ENCODE data around the gene PCSK5. TPM values are rescaled to one million over a fixed set of nuclear protein-coding genes. Genes with fewer than 3 reads are reported as not detected.

PCSK5 gene
- total RNA-seq, 1 donor from 2014 or later: 8.9 TPM

DNA sequence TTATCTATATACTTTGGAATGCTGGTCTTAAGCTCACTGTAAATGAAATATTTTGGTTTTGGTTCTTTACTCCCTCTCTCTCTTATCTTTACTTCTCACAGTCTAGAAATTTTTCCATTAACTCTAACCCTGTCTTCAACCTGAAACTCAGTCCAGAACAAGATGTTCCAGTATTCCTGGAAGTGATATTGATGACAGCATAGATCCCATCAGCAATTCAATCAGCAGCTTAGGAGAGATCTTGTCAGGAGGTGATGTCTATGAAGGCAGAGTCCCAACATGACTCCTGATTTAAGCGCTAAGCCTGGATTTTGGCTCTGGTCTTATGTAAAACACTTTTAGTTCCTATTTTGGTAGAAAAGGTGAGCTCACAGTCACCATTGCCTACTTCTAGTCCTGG, 451.1 kb downstream of the PCSK5 start:
- no peaks in the 10 kb centered on the region for H3K4me1 Mint-ChIP-seq (ENCODE audit: low read depth)
- H3K27ac Mint-ChIP-seq (ENCODE audit: unreplicated experiment): no peak overlapping the region
- peaks cover 22% of the 10 kb centered on the region for H3K27me3 Mint-ChIP-seq (ENCODE audit: low read depth)
- peaks cover 3% of the 10 kb centered on the region for H3K36me3 Mint-ChIP-seq (ENCODE audit: low read depth)
- H3K4me3 Mint-ChIP-seq (ENCODE audit: unreplicated experiment): no peak overlapping the region
- no peak for TF ChIP-seq CTCF (IDR thresholded peaks at IDR 0.05)
- H3K9me3 Mint-ChIP-seq (ENCODE audit: low read depth): peaks cover 8% of the 10 kb centered on the region
- DNase-seq (ENCODE audit: low spot score): no peak

- no peak overlapping the region for H3K4me3 Mint-ChIP-seq (ENCODE audit: unreplicated experiment)
- H3K36me3 Mint-ChIP-seq (ENCODE audit: low read depth): peaks cover 3% of the 10 kb centered on the region
- peaks cover 8% of the 10 kb centered on the region for H3K9me3 Mint-ChIP-seq (ENCODE audit: low read depth)
- no peak for DNase-seq (ENCODE audit: low spot score)
- peaks cover 22% of the 10 kb centered on the region for H3K27me3 Mint-ChIP-seq (ENCODE audit: low read depth)
- no peak for TF ChIP-seq CTCF (IDR thresholded peaks at IDR 0.05)
- H3K27ac Mint-ChIP-seq (ENCODE audit: unreplicated experiment): no peak overlapping the region
- no peaks in the 10 kb centered on the region for H3K4me1 Mint-ChIP-seq (ENCODE audit: low read depth)
Observed at GRCh38 chr9:76342201-76342600, 451.7 kb downstream of the PCSK5 start.

GRCh38 chr9:76342858-76343257, 452.4 kb downstream of the PCSK5 start:
- H3K27ac Mint-ChIP-seq (ENCODE audit: unreplicated experiment): no peak overlapping the region
- TF ChIP-seq CTCF (IDR thresholded peaks at IDR 0.05): no peak
- H3K27me3 Mint-ChIP-seq (ENCODE audit: low read depth): peaks cover 21% of the 10 kb centered on the region
- no peaks in the 10 kb centered on the region for H3K4me1 Mint-ChIP-seq (ENCODE audit: low read depth)
- H3K9me3 Mint-ChIP-seq (ENCODE audit: low read depth): peaks cover 8% of the 10 kb centered on the region
- H3K4me3 Mint-ChIP-seq (ENCODE audit: unreplicated experiment): no peak overlapping the region
- DNase-seq (ENCODE audit: low spot score): no peak
- H3K36me3 Mint-ChIP-seq (ENCODE audit: low read depth): peaks cover 3% of the 10 kb centered on the region

GRCh38 chr9:76349865-76350264, 459.4 kb downstream of the PCSK5 start:
- Mint-ChIP-seq H3K4me1 (ENCODE audit: low read depth) (no peaks in the 10 kb centered on the region), H3K4me3 (ENCODE audit: unreplicated experiment) (no peak overlapping the region), H3K9me3 (ENCODE audit: low read depth) (no peaks in the 10 kb centered on the region), H3K27ac (ENCODE audit: unreplicated experiment) (no peak overlapping the region), H3K36me3 (ENCODE audit: low read depth) (no peaks in the 10 kb centered on the region), H3K27me3 (ENCODE audit: low read depth) (peaks cover 8% of the 10 kb centered on the region)
- no peak for DNase-seq (ENCODE audit: low spot score)
- TF ChIP-seq CTCF (IDR thresholded peaks at IDR 0.05): no peak

DNA sequence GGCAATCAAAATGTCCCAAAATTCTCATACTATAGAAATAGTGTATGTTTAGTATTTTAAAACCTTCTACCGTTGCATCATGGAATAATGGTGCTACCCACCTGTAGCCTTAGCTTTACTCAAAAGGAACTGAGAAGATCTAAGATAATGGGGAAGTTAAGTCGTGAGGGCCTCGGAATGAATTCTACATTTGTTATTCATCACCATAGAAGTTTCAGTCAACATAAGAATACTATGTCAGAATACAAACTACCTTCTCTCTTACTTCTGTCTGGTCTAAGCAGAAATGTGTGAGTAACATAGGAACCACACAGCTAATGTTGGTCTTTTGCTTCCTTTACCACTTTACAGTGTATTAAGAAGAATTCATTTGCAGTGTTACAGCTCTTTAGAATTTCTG, 460.5 kb downstream of the PCSK5 start:
- DNase-seq (ENCODE audit: low spot score): no peak
- Mint-ChIP-seq H3K9me3 (ENCODE audit: low read depth) (no peaks in the 10 kb centered on the region), H3K27ac (ENCODE audit: unreplicated experiment) (no peak overlapping the region), H3K4me3 (ENCODE audit: unreplicated experiment) (no peak overlapping the region), H3K4me1 (ENCODE audit: low read depth) (no peaks in the 10 kb centered on the region), H3K36me3 (ENCODE audit: low read depth) (no peaks in the 10 kb centered on the region), H3K27me3 (ENCODE audit: low read depth) (peaks cover 9% of the 10 kb centered on the region)
- no peak for TF ChIP-seq CTCF (IDR thresholded peaks at IDR 0.05)
